ENCODE measurements around the gene CDK4.

The CDK4 gene

GRCh38 chr12:57771873-57772428 lies 19.8 kb upstream of the CDK4 start, which contains the start of gene METTL1:
Gene METTL1, minus strand, starts transcription at chr12:57772105. Its CDS starts 22 bp downstream, at chr12:57772083.
- peak; percentile 98 for DNase-seq (ENCODE audit: low read depth)

- DNase-seq (ENCODE audit: low read depth): no peak
These were observed 19.2 kb upstream of the CDK4 start for GRCh38 chr12:57771236-57771872.

DNA sequence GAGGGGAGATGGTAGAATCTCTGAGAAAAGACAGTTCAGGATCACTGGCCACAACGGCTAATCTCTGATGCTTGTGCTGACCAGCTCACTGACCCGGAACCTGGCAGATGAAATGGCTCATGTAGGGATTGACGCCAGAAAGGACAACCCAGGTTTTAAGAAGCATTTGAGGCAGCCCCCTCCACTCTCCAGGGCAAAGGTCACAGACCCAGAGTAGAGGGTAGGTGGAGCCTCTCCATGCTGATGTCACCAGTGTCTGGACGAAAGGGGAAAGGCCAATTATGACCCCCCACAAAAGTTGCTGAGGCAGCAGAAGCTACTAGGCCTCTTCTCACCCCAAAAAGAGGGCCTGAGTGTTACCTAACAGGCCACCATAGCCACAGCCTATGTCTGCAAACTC lies 18.6 kb upstream of the CDK4 start:
- DNase-seq (ENCODE audit: low read depth): no peak

DNA sequence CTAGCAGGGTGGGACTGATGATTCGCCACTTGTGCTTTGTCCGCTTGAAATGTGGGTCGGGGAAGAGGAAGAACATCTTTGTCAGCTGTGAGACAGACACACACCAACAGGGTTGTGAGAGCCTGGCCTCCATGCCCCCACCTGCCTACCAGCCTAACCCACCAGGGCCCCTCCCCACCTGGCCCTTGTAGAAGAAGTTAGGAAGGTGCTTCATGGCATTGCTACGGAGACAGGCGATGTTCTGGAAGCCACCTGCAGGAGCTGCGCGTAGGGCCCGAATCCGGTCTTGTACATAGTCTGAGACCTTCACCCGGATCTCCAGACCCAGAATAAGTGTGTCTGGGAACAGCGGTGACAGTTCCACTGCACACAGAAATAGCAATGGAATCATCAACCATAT lies 17.5 kb upstream of the CDK4 start:
- no peak for DNase-seq (ENCODE audit: low read depth)

GRCh38 chr12:57767876-57768275 lies 15.8 kb upstream of the CDK4 start:
- DNase-seq (ENCODE audit: low read depth): no peak

DNA sequence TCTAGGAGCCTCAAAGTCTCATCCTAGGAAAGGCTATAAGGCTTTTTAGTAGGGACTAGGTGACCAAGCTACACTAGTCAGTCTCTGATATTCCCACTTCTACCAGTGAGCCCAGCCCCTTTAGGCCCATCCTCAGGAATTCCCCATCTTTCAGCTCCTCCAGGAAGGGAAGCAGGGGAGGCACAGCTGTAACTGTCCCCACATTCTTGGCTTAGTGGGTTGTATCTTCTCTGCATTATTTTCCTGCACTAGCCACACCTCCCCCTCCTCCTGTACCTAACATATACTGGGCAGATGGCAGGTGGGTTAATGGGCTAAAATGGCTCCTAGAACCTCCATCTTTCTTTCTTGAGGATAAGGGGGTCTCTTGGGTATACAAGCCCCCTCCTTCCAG lies 15.2 kb upstream of the CDK4 start:
- DNase-seq (ENCODE audit: low read depth): no peak

GRCh38 chr12:57766464-57767304 lies 14.6 kb upstream of the CDK4 start, which contains the start of gene CYP27B1:
Gene CYP27B1, minus strand, starts transcription at chr12:57767078. Its CDS starts 37 bp downstream, at chr12:57767041.
- DNase-seq (ENCODE audit: low read depth): no peak

- no peak for DNase-seq (ENCODE audit: low read depth)
These were observed 13.8 kb upstream of the CDK4 start for GRCh38 chr12:57765698-57766463.

- DNase-seq (ENCODE audit: low read depth): no peak
These were observed 13.0 kb upstream of the CDK4 start for GRCh38 chr12:57765003-57765697.

DNA sequence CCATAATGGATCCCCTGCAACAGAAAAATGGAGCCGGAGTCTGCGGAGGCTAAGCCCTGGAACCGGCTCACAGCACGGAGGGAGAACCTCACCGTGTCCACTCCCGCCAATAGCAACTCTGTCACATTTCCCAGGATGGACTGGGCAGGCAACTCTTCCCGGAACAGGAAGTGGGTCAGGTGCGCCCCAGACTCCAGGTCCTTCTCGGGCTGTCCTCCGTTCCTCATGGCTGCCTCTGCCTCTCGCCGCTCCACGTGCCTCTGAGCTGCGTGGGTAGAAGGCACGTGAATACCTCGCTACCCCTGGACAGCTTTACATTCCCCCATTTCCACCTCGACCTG lies 12.5 kb upstream of the CDK4 start:
- no peak for DNase-seq (ENCODE audit: low read depth)

GRCh38 chr12:57763881-57764661 lies 12.0 kb upstream of the CDK4 start:
- no peak for DNase-seq (ENCODE audit: low read depth)

DNA sequence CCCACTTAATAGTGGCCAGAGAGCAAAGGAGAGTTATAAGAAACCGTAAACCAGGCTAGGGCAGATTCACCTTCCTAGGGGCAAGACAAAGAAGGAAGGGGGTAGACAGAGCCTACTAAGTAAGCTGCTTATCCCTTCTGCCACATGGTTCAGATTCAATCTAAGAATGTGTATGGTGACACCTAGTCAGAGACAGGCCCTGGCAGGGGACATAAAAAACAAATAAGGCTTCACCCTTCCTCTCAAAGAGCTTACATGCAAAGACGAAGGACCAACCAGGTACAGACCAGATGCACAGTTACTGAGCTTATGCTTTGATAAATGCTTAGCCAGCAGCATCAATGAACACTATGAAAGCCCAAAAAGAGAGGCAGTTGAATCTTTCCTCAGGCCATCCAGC lies 10.4 kb upstream of the CDK4 start:
- no peak for DNase-seq (ENCODE audit: low read depth)

DNA sequence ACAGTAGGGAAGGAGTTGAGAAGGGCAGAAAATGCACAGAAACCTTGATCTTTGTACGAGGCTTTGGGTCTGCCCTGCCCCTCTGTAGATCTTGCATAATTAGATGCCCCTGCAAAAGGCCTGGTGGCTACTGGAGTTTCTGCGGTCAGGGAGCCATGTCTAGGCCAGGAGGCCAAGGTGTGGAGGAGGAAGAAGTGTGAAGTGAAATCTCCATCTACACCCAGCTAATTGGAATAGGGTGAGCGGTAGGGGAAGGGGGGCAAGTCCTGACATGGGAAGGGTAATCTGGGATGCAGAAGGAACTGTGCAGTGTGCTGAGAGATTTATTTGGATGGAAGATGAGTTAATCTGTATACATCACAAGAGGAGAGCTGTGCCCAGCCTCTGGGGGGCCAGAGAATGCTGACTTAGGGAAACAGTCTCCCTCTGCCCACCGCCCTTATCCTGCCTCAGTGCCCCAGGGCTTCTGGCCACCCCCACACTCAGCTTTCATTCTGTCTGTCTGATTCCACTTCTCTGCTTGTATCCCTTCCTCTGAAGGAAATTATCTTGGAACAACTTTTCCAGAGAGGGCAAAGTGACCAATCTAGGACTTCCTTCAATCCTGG lies 9.4 kb upstream of the CDK4 start:
- no peak for DNase-seq (ENCODE audit: low read depth)

- DNase-seq (ENCODE audit: low read depth): no peak
These were observed 8.4 kb upstream of the CDK4 start for GRCh38 chr12:57760347-57760982.

- no peak for DNase-seq (ENCODE audit: low read depth)
These were observed 7.4 kb upstream of the CDK4 start for GRCh38 chr12:57759360-57759980.

GRCh38 chr12:57758552-57759359 lies 6.6 kb upstream of the CDK4 start:
- DNase-seq (ENCODE audit: low read depth): no peak

- no peak for DNase-seq (ENCODE audit: low read depth)
These were observed 5.7 kb upstream of the CDK4 start for GRCh38 chr12:57757771-57758170.

GRCh38 chr12:57756406-57757341 lies 4.6 kb upstream of the CDK4 start:
- no peak for DNase-seq (ENCODE audit: low read depth)
